NCI-H1436 (cell line): ENCODE measurements around the gene LEMD1.
A peak's percentile ranks its signal among the peaks of the same experiment; 100 is the strongest.

Source experiments
- DNase-seq: peaks from one replicate; lab custom pipeline; 2025; lab: John Stamatoyannopoulos, UW

Gene LEMD1, protein sequence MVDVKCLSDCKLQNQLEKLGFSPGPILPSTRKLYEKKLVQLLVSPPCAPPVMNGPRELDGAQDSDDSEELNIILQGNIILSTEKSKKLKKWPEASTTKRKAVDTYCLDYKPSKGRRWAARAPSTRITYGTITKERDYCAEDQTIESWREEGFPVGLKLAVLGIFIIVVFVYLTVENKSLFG

DNA sequence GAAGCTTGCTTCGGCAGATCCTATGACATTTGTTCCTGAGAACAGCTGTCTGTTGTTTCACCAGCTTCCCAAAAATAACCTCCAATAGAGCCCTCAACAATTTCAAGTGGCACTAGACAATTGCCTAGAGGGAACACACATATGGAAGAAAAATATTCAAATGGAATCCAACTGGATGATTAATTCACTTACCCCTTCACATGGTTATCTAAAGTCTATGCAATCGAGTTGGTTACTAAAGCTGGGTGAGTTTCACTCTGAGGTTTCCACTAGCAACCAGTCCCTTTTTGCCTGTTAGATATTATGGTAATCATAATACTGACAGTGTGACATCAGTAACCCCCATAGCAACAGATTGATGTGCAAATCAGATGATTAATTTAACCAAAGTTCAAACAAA lies at the start of gene LEMD1:
Gene LEMD1 (minus strand): TSS at position 259 of the 400 bp plus-strand sequence. CDS start 1,520 bp downstream, outside the sequence.
- no peak for DNase-seq

DNA sequence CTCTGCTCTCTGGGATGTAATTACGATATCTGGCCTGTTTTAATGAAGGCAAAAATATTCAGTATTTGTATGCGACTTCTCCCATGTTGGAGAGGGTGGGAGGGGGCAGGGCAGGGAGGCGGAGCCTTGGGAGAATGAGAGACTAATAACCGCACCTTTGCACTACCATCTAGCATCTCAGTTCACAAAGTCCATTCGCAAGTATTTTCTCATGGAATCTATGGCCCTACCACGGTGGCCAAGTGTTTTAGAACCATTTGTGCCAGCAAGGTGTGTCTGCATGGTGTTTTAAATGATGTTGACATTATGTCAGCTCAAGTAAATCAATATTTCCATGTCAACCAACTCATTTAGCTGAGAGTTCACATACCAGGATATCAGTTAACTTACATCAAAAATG lies 48.3 kb upstream of the LEMD1 start:
- DNase-seq: no peak

DNA sequence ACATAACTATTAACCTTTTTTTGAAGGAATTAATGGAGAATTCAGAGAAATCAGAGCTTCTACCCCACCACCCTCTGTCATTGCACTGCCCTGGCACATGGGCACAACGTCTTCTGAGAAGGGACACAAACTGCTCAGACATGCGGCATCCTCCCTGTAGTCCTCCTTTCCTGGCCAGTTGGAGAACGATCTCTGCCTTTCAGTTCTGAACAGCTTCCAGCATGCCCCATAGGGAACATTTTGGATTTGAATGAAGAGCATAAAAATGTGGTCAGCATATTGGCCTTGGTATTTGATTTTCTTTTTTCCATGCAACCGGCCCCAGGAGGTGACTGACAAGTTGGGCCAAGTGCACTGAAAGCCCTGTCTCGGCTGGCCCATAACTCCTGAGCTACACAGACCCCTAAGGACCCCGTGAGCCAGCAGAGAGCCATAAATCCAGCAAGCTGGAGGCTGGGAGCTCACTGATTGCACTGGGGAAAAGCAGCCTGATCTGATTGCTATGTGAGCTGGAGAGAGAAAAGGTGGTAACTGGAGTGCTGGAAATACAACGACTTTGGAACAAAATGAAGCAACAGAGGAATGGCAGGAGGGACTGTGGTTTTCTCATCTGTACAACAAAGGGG lies 44.9 kb upstream of the LEMD1 start:
- no peak for DNase-seq

DNA sequence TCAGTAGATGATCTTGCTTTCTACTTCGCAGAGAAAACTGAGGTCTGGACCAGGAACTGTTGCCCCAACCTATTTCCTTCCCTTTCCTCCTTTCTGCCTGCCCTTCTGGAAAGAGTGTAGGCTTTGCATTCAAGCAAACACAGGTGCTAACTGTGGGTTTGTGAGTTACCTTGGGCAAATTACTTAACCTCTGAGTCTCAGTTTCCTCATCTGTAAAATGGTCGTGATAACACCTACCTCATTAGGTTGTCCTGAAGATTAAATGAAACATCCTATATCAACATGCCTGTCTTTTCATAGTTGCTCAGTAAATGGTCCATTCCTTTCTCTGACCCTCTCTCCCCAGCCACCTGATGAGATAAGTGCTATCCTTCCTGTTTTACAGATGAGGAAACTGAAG lies 43.5 kb upstream of the LEMD1 start:
- no peak for DNase-seq

DNA sequence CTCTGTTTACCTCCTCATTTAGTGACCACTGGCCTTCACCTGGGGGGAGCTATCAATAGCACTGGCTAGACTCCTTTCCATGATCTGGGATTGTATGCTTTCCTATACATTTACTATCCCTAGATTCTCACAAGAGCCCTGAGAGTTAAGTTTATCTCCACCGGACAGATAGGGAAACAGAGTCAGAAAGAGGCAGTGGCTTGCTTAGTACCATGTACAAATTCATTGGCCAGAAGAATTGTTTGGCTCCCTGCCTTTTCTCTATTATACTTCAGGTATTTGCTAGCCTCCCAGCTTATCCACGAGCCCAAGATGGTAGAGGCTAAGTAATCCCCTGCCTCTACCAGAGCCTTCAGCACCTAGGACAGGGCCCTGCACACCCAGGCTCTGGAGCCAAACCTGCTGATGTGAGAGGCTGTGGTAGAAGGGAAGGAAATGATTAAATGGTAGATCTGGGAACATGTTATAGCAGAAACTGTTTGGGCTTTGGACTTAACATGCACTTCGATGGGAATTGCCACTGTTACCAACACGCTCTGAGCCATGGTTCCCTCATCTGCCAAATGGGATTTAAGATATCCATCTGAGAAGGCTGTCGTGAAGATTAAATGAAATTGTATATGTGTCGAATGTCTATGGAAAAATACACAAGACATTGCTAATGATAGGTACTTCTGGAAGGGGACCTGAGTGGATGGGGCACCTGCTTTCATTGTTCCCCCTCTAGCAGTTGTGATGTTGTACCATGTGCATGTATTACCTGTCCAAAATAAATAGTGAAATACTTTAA lies 37.1 kb upstream of the LEMD1 start:
- no peak for DNase-seq

DNA sequence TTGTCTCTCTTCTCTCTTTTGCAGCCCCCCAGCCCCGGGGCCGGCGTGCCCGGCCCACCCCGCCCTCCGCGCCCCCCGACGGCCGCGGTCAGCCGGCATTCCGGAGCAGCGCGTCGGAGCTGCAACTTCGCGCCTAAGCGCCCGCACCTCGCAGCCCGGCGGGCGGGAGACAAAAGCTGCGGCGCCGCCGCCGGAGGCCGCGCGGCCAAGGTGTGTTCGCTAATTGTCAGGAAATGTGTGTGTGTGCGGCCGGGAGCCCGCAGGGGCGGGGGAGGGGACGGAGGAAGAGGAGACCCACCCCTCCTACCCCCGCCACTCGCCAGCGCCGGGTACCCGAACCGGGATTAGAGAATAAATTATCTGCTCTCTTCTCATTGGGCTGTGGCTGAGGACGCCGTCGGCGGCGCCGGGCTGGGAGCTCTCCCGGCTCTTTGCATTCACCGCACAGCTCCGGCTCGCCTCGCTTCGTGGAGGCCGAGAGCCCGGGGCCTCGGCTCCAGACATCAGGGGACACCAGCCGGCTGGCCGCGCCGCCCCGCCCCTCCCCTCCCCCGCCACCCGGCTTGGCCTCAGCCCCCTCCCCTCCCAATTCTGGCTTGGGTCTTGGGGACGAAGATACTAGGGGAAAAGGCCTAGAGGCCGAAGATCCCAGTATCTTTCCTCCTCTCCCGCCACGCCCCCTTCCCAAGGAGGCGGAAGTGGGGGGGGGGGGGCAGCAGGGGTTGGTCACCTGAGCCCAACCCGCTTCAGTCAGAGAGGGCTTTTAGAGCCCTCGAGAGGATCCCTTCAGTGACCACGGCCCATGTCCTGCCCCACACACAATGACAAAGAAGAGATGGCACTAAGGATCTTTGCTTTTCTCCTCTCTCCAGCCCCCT lies 35.3 kb upstream of the LEMD1 start:
- peak; percentile 82 for DNase-seq

DNA sequence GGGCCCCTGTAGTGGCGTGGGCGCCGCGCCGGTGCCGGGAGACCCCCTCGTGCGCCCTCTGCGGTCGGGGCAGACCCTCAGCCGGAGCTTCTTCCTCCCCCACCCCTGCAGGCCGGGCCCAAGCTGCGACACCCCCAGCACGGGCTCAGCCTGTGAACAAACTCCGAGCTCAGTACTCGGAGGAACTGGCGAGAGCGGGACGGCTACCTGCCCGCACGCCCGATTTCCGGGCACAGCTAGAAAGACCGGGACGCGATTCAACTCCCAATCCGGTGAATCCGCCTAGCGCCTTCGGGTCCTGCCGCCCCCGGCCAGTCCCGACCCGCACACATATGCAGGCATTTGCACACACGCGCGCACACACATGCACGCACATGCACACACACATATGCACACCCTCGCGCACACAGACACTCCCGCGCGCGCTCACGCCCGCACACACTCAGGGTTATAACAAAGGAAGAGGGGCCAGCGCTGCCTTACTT lies 34.6 kb upstream of the LEMD1 start:
- peak; percentile 34 for DNase-seq

DNA sequence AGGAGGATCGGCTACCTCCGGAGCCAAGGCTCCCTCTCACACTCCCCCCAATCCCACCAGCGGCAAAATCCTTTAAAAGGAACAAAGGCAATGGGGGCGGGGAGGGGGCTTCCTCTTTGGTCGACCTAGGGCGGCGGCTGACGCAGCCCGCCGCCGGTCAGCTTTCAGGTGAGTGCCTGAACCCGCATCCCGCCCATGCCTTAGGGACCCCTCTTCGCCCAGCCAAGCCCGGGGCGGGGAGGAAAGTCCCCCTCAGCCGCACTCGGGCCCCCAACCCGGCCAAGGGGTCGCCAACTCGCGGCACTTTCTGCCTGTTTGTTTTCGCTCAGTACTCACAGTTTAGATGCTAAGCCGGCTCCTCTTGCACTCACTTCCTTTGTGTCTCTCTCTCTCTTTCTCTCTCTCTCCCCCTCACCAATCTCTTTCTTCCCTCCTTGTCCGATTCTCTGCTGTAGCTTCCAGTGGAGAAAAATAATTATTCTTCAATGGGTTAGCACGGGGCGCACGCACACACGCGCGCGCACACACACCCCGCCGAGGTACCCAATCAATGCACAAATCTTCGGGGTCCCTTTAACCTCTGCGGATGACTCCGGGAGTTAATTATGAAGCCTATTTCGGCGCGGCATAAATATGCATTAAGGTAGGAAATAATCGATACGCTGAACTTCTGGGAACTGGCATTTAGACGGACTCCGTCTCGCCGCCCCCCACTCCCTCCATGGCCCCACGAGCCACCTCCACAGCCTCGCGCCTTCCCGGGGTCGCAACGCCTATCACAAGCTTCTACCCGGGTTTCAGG lies 33.9 kb upstream of the LEMD1 start, which contains the start of gene BLACAT1:
Gene BLACAT1 (minus strand): TSS at position 465 of the 802 bp plus-strand sequence.
- no peak for DNase-seq

DNA sequence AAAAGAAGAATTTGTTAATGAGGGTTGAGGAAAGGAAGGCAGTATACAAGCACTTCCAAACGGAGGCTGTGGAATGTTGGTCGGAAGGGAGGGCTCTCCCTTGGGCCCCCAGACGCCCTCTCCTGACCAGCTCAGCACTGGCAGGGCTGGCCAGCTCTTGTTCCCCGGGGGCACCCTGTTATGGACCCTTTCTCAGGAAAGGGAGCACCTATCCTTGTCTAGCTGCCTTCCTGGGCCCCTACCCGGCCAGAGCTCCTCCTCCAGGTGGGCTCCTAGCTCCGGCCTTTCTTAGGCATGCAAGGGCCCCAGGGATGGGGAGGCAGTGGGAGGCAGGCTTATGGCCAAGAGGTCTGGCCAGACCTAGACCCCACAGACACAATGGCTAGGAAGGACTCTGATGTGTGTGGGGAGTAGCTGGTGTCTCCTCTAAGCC lies 33.1 kb upstream of the LEMD1 start:
- DNase-seq: no peak

DNA sequence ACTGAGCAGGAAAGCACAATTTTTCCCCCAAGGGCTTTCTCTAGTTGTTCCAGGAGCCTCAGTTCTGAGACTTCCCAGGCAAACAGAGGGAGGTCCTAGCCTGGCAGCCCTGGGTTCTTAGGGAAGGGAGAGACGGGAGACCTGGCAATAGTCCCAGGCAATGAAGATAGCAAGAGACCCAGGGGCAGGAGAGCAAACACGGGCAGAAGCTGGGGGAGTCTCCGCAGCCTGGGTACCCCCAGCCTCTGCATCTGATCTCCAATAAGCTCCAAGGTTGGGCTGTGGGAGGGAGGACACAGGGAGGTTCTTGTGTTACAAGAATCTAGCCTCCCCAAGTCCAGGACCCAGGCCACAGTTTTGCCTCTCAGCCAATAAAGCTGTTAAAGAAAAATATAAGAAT lies 31.6 kb upstream of the LEMD1 start:
- DNase-seq: no peak

DNA sequence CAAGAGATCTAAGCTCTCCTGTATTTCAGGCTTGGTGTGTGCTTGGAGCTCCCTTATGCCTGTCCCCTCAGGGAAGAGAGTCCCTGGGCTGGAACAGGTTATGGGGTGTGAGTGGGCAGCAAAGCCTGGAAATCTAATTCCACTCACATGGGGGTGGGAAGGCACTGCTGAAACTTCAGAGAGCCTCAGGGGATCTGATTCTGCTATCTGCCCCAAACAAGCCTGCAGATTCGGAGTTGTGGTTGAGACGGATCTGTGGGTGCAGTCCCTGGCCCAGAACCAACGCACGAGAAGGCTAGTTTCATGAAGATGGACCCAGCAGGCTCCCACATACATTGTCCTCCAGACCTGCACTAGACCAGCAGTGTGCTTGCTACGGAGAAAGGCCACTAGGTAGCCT lies 31.1 kb upstream of the LEMD1 start:
- no peak for DNase-seq

DNA sequence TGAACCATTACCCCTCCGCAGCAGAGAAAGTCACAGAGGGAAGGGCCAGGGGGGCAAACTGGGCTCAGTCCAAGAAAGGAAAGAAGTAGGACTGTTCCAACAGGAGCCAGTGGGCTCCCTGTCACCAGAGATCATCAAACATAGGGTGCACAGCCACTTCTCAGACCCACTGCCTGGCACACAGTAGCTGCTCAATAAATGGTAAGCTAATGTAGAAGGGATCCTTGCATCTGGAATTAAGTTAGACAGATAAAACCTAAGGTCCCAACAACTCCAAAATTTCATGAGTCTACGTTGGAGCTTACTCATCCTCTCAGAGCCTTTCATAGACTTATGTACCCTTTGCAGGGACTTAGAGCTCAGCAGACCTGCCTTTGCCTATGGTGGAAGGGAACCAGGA lies 30.5 kb upstream of the LEMD1 start:
- no peak for DNase-seq

DNA sequence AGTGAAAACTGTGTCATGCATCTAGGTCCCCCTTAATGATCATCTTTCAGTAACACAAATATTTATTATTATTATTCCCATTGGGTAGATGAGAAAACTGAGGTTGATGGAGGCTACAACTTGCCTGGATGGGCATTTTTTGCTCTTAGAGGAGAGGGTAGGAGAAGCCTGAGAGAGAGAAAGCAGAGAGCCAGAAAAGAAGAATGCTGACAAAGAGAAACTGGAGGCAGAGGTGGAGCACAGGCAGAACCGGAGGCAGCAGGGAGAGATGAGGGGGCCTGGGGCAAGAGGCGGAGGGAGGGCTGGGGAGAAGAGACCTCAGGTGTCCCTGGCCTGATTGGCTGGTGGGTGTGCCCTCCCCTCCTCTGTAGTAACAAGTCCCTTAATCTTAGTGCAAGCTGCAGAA lies 29.9 kb upstream of the LEMD1 start:
- DNase-seq: no peak

DNA sequence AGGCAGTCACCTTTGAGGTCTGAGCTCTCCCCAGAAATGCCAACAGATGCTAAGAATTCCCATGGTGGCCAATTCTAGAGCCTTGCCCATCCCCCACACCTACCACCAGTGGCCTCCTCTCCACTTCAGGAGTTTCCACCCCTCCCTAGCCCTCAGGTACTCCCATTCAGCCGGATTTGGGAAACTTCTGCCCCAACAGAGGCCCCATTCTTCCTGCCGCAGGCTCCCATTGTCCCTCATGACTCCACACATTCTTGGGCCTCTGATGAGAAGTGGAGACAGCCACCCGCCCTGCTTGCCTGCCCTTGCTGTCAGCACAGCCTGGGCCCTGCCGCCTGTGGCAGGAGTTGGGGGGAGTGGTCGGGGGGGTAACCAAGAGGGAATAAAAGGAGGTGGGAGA lies 29.3 kb upstream of the LEMD1 start:
- DNase-seq: no peak

DNA sequence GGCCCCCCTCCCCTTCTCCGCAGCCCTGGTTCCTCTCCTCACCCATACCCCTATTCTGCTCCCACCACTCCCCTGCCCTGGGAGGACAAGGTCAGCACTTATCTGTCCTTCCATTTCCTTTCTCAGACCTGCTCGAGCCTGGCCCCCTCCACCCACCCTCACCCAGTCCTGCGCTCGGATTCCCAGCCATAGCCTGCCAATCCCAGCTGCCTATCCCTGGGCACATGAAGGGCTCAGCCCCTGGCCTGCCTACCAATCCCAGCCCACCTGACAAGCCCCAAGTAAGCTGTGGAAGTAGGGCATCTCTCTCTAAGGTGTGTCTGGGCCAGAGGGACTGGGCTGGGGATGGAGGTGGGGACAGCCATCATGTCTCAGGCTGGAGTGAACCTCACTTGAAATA lies 28.6 kb upstream of the LEMD1 start:
- DNase-seq: no peak

DNA sequence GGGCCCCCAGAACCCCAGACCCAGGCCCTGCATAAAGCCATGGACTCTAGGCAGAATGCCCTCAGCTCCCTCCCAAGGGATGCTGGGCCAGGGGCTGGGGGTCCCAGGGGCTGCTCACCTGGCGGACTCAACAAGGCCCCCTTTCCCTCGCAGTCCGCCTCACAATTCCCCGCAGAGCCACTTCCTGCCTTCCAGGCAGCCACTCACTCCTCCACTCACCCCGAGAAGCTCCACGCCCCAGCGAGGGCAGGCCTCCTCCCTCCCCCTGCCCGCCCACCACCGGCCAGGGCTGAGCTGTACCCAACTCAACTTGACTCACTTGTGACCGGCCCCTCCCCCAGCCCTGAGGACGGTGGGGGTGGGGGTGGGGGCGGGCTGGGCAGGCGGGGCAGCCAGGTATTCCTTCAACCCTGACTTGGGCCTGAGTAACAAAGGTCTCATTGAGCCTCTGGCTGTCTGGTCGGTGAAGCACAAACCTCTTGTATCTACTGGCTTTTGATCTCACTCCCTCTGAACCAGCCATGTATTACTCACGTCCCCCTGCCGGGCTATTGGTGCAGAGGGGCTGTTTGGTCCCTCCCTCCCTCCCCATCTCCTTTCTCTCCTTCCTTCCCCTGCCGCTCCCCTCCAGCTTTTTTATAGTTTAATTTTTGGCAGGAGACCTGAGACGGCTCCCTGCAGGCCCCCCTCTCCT lies 28.0 kb upstream of the LEMD1 start:
- DNase-seq: no peak

DNA sequence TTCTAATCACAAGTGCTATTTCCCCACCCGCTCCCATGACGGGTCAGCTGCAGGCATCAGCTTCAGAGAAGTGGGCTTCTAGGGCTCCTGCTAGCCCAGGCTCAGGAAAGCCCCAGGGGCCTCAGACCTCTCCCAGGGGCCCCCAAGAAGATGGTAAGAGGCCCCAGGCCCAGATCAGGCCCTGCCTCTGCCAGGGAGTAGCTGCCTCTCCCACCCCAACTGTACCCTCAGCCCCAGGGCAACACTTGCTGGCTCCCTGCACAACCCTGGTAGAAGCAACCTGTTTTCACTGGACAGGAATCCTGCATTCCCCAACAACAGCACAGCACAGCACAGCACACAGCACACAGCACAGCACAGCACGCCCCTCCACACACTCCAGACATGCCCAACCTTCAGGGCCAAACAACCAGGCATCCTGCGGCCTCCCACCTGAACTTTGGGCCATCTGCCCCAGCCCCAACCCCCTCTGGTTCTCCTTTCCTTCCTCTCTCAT lies 27.4 kb upstream of the LEMD1 start:
- no peak for DNase-seq

DNA sequence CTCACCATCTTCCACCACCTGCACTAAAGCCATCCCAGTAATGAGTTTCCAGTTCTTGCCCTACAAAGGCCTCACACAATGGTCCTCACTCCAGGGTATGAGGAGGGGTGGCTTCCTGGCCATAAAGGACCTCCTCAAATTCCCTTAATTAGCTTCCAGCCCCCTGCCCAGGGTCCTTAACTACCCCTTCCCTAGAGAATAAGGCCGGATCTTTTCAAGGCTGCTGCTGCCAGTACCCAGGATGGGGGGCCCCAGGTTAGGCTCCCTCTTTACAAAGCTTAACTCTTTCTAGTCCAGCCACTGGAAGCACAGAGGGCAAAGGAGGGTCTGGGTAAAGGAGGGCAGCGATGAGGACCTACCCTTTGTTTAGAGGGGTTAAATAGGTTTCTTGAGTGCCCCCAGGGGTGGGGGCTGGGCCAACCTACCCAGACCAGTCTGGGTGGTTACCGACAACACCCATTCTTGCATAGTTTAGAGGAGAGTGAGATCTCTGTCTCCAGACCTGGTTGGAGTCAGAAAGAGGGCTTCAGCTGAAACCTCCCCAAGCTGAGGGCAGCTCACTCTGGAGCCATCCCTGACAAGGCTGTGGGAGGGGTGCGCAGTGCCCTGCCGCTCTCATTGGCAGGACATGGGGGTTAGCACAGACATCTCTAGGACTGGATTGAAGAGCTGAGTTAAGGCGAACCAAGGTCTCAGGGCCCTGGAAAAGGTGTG lies 26.8 kb upstream of the LEMD1 start:
- no peak for DNase-seq

DNA sequence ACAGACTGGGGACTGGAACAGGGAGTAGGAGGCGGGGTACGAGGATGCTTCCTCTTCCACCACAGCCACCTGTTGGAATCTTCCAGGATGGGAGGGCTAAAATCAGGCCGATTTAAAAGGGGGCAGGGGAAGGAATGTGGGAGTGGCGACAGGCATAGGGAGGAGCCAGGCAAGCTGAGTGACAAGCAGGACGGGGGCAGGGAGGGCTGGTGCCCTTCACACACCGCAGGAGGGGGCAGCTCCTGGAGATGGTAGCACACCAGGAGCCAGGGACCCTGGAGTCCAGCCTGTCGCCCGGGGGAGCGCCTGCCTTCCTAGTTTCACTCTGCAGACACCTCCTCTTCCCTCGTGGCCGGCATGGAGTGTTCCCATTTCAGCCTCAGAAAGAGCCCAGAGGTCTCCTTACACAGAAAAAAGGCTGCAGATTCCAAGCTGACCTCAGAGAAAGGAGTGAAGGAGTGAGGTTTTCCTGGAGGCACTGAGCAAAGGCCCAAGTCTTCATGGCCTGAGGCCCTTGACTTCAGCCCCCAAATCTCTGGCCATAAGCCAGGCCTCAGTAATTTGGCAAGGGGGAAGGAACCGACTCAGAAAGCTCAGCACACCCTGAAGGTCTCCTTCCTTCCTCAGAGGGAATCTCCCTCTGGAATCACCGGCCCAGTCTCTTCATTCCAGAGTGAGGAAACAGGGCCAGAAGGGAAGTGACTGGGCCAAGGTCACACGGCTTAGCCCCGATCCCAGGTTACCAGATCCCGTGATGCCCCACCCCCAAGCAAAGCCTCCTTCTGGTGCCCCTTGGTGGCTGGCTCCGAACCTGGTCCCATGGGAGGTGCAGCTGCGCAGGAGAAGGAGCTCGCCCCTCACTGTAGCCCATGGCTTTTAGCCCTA lies 25.8 kb upstream of the LEMD1 start:
- DNase-seq: no peak
